A673 (cell line): Measurements from ENCODE around the gene WDR59. TPM values are rescaled to one million over a fixed set of nuclear protein-coding genes. Genes with fewer than 3 reads are reported as not detected.

Experiments
- BruUV-seq: library from RNA; stranded (reverse); fragments of 400-500 nt; replicated peaks from 2 replicates; lab custom pipeline; 2021; lab: Mats Ljungman, UMichigan
- CTCF ChIA-PET: fragments of 300-600 bp; sonication (Branson Sonifier 250); formaldehyde crosslinking; loops from one replicate; lab custom pipeline; 2022; ENCODE audit warnings: antibody characterized with exemption; lab: Charles Lee
- POLR2A ChIA-PET: fragments of 300-600 bp; sonication (Branson Sonifier 250); formaldehyde crosslinking; loops from one replicate; lab custom pipeline; 2022; ENCODE audit warnings: antibody characterized with exemption; ENCODE audit not compliant: low non-redundant PET; lab: Charles Lee
- DNase-seq: peaks from one replicate; pipeline ENCODE4 v3.0.0-alpha.2; 2015; ENCODE audit warnings: low spot score
- H3K27ac ChIP-seq: fragments of 200-600 bp; sonication (generic); 2 replicates; pipeline ENCODE4 v1.5.1; 2016; ENCODE audit warnings: mixed run types, low read depth, mild to moderate bottlenecking, mixed read lengths, antibody characterized with exemption, low read length; ENCODE audit not compliant: poor library complexity, severe bottlenecking
- H3K27me3 ChIP-seq: fragments of 200-600 bp; sonication (generic); replicated peaks from 2 replicates; pipeline ENCODE4 v1.6.1; 2017; ENCODE audit warnings: mixed run types, low read depth, mild to moderate bottlenecking, mixed read lengths, antibody characterized with exemption, low read length; ENCODE audit not compliant: insufficient read depth, poor library complexity
- H3K36me3 ChIP-seq: fragments of 200-600 bp; sonication (generic); 2 replicates; pipeline ENCODE4 v1.6.1; 2016; ENCODE audit warnings: mixed run types, mild to moderate bottlenecking, mixed read lengths, antibody characterized with exemption, low read length; ENCODE audit not compliant: insufficient read depth, poor library complexity, severe bottlenecking
- H3K4me1 ChIP-seq: fragments of 200-600 bp; sonication (generic); 2 replicates; pipeline ENCODE4 v1.6.1; 2017; ENCODE audit warnings: mixed run types, mild to moderate bottlenecking, mixed read lengths, antibody characterized with exemption, low read length; ENCODE audit not compliant: insufficient read depth, poor library complexity, severe bottlenecking
- H3K4me3 ChIP-seq: fragments of 200-600 bp; sonication (generic); 2 replicates; pipeline ENCODE4 v1.5.1; 2016; ENCODE audit warnings: low read depth, mixed run types, mild to moderate bottlenecking, mixed read lengths, low read length; ENCODE audit not compliant: poor library complexity, severe bottlenecking
- H3K9me3 ChIP-seq: fragments of 200-600 bp; sonication (generic); 2 replicates; pipeline ENCODE4 v1.6.1; 2016; ENCODE audit warnings: mixed run types, low read depth, mild to moderate bottlenecking, mixed read lengths, antibody characterized with exemption, low read length; ENCODE audit not compliant: poor library complexity, severe bottlenecking
- CTCF ChIP-seq: fragments of 300-800, 200-600 bp; sonication (generic); conservative IDR thresholded peaks from 2 replicates; pipeline ENCODE4 v1.5.1; 2017; ENCODE audit warnings: low read depth, mild to moderate bottlenecking, antibody characterized with exemption, low read length, moderate library complexity, mixed read lengths
- EZH2 ChIP-seq: fragments of 200-600 bp; sonication (generic); IDR thresholded peaks from 2 replicates; pipeline ENCODE4 v1.6.1; 2017; ENCODE audit warnings: borderline replicate concordance, low read depth, mild to moderate bottlenecking, mixed read lengths, antibody characterized with exemption, low read length; ENCODE audit not compliant: poor library complexity, severe bottlenecking
- intact Hi-C: fragments of 100-400 bp; cut with micrococcal nuclease; formaldehyde crosslinking; loops from one replicate; pipeline ENCODE4 v1.10.0; 2022; ENCODE audit not compliant: unreplicated experiment
- total RNA-seq: library from RNA; stranded (reverse); gene quantifications from 2 replicates; pipeline ENCODE4 v1.2.3, GENCODE V29; 2021

WDR59 gene
- total RNA-seq, 1 experiment from 2014 or later, result 51.4 TPM

DNA sequence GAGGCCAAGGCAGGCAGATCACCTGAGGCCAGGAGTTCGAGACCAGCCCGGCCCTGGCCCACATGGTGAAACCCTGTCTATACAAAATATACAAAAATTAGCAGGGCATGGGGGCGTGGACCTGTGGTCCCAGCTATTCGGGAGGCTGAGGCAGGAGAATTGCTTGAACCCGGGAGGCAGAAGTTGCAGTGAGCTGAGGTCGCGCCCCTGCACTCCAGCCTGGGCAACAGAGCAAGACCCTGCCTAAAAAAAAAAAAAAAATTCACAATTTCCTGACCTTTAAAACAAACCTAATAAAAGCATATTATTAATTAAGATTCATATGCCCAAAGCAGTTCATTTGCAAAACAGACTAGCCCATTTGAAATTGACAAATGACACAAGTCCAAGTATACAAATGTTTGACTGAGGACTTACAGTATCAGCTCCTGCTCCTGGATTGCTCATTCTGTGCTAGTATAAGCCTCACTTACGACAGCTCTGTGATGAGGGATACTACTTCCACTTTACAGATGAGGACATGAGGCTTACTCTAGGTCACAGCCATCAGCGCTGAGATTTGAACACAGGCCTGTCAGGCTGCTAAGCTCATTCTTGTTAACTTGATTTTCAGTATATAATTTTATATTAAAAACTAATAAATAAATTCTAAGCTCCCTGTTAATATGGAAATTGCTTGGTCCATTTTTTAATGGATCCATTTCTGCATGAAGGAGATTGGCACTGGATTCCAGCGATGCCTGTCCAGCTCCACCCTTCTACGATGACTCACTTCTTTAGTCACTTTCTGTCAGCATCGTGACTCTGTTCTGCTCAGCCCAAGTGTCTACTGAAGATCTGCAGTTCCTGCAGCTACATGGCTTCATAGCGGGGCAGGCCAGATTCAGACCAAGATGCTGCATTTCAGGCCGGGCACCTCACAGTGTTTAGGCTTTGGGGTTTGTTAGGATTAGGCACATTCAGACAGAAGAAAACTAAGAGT, 88.2 kb downstream of the WDR59 start:
- BruUV-seq, result no TSS peak
- no peak overlapping the region for H3K4me3 ChIP-seq
- no peak overlapping the region for H3K27ac ChIP-seq
- TF ChIP-seq CTCF (no peak), EZH2 (no peak)
- H3K4me1 ChIP-seq, result no peaks in the 10 kb centered on the region
- H3K27me3 ChIP-seq, result no peaks in the 10 kb centered on the region
- no peaks in the 10 kb centered on the region for H3K36me3 ChIP-seq
- ChIA-PET POLR2A (no interaction called here), CTCF (no interaction called here)
- intact Hi-C loops, result no loop called here
- peak; percentile 10 for DNase-seq
- H3K9me3 ChIP-seq, result no peaks in the 10 kb centered on the region

DNA sequence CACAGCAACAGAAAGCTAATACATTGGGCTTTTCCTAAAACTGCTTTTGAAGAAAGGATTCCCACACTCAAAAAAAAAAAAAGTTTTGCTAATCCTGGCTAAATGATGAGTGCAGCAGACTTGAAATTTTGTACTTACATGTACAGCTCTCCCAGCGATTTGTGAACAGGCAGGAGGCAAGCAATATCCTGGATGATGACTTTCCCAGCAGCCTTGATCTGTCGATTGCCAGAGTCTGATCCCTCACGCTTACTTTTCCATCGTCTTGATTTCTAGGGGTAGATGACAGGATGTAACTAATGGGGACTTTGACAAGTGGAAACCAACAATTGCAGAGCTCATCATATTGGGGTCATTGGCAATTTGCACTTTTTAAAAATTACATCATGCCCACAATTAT, 91.4 kb downstream of the WDR59 start:
- no TSS peak for BruUV-seq
- no peak overlapping the region for H3K4me3 ChIP-seq
- TF ChIP-seq EZH2 (no peak), CTCF (no peak)
- no peaks in the 10 kb centered on the region for H3K9me3 ChIP-seq
- intact Hi-C loops, result no loop called here
- no peaks in the 10 kb centered on the region for H3K4me1 ChIP-seq
- CTCF ChIA-PET, result no interaction called here
- no peak overlapping the region for H3K27ac ChIP-seq
- POLR2A ChIA-PET, result no interaction called here
- H3K27me3 ChIP-seq, result no peaks in the 10 kb centered on the region
- peaks cover 6% of the 10 kb centered on the region for H3K36me3 ChIP-seq
- DNase-seq, result no peak

GRCh38 chr16:74892574-74893461, 92.1 kb downstream of the WDR59 start:
- intact Hi-C loops, result no loop called here
- TF ChIP-seq EZH2 (no peak), CTCF (no peak)
- no TSS peak for BruUV-seq
- peaks cover 6% of the 10 kb centered on the region for H3K36me3 ChIP-seq
- H3K4me3 ChIP-seq, result no peak overlapping the region
- ChIA-PET POLR2A (no interaction called here), CTCF (no interaction called here)
- DNase-seq, result no peak
- no peaks in the 10 kb centered on the region for H3K9me3 ChIP-seq
- H3K27ac ChIP-seq, result no peak overlapping the region
- H3K4me1 ChIP-seq, result no peaks in the 10 kb centered on the region
- no peaks in the 10 kb centered on the region for H3K27me3 ChIP-seq
